ENCODE measurements around the gene KYNU.

The KYNU gene

DNA sequence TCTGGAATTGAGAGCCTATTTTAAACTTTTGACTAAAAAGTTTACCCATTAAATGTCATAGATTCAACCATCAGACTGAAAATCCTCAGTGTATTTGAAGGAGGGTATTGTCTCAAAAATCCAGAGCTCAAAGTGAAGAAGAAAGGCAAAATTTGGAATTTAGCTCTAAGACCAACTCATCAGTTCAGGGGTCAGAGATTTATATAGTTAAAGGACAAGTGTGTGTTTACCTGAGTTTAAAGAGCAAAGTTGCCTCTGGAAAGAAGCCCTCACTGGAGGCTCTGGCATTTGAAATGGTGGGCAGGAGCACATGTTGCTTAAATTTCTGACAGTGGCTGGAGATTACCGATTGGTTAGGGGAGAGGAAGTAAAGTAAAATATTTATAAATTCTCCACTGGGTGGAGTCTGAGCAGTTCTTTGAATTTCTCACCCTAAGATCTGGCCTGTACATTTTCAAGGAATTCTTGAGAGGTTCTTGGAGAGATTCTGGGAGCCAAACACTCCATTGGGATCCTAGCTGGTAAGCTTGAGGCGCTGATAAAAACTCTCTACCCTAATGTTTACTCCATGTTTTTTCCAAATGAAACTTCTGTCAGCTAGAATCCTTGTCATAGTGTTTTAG lies at the start of gene KYNU:
Gene KYNU, plus strand, starts transcription at position 449 of the 623 bp plus-strand sequence. CDS start 7,704 bp downstream, outside the sequence.
- TF ChIP-seq GATA2 (IDR thresholded peaks at IDR 0.05; ENCODE audit: low read depth, low read length) (no peak), GATA3 (IDR thresholded peaks at IDR 0.05; ENCODE audit: low read depth, low read length) (no peak)

DNA sequence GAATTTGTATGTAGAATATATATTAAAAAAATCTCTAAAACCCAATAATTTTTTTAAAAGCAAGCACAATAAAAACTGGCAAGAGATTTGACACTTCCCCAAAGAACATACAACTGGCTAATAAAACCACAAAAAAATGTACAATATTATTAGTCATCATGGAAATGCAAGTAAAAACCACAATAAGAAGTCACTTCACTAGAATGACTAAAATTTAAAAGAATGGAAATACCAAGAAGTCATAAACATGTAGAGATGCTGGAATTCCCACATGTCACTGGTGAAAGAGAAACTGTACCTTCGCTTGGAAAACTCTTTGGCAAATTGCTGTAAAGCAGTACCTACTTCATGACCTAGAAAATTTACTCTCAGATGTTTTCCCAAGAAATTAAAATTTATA lies 43.4 kb upstream of the KYNU start:
- TF ChIP-seq GATA3 (IDR thresholded peaks at IDR 0.05; ENCODE audit: low read depth, low read length) (no peak), GATA2 (IDR thresholded peaks at IDR 0.05; ENCODE audit: low read depth, low read length) (no peak)

DNA sequence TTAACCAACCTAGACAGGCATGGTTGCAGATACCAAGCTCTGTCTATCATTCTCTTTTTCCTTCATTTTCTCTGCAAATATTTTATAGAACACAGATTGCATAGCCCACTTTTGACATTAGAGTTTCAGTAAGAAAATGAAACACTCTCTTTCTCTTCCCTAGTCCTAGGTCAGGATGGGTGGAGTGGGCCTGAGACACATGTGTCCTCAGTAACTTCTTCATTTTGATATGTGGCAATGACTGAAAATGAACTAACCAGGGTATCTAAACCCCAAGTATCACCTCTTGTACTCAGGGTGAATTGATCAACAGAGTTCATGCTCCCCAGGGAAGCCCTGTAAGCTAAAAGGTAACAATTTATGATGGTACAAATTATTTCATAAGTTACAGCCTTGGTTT lies 37.0 kb upstream of the KYNU start:
- no peak for TF ChIP-seq GATA3 (IDR thresholded peaks at IDR 0.05; ENCODE audit: low read depth, low read length)
- no peak for TF ChIP-seq GATA2 (IDR thresholded peaks at IDR 0.05; ENCODE audit: low read depth, low read length)

DNA sequence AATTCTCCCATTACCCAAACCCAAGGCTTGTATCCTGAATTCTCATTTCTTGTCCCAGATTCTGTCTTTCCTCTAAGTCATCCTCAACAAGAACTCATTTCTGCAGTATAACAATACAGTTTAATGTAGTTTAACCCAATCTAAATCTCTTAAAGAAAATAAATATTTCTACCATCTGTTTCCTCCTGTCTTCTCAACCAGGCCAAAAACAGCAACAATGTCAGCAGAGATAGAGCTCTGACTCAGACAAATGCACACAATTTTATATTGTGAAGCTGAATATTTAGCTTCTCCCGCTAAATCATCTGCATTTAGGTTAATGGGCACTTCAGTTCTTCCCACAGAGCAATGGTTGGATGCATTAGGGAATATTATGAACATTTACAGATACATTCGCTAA lies 35.7 kb upstream of the KYNU start:
- TF ChIP-seq GATA3 (IDR thresholded peaks at IDR 0.05; ENCODE audit: low read depth, low read length), result no peak
- TF ChIP-seq GATA2 (IDR thresholded peaks at IDR 0.05; ENCODE audit: low read depth, low read length), result no peak

DNA sequence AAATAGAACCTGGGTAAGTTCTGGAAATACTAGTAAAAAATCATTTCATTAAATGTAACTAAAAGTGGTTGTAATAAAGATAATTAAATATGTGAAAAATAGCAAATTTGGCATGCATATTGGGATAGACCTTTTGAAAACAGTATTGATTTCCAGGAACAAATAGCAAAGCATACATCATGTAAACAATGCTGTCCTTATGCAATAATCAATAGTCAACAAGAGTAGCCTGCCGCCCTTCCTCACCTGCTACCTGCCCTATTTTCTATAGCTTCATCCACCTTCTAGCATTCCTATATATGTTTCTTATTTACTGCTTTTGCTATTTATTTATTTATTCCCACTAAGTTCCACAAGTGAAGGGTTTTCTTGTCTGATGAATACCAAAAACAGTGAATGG lies 35.1 kb upstream of the KYNU start:
- TF ChIP-seq GATA3 (IDR thresholded peaks at IDR 0.05; ENCODE audit: low read depth, low read length) (no peak), GATA2 (IDR thresholded peaks at IDR 0.05; ENCODE audit: low read depth, low read length) (no peak)

DNA sequence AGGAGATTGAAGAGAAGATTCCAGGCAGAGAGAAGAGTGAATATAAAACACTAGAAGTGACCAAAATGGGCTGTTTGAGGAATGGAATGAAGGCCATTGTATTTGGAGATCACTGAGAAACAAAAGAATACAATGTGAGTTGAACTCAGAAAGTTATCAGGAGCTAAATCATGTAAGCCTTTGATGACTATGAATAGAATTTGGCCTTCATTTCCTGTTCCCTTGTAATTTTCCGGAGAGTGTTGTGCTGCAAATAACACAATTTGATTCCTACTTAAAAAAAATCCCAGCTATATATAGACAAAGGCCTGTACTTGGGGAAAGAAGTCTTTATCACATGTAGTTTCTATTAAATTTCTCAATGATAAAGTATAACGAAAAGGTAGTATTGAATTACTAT lies 33.7 kb upstream of the KYNU start:
- TF ChIP-seq GATA2 (IDR thresholded peaks at IDR 0.05; ENCODE audit: low read depth, low read length) (no peak), GATA3 (IDR thresholded peaks at IDR 0.05; ENCODE audit: low read depth, low read length) (no peak)

DNA sequence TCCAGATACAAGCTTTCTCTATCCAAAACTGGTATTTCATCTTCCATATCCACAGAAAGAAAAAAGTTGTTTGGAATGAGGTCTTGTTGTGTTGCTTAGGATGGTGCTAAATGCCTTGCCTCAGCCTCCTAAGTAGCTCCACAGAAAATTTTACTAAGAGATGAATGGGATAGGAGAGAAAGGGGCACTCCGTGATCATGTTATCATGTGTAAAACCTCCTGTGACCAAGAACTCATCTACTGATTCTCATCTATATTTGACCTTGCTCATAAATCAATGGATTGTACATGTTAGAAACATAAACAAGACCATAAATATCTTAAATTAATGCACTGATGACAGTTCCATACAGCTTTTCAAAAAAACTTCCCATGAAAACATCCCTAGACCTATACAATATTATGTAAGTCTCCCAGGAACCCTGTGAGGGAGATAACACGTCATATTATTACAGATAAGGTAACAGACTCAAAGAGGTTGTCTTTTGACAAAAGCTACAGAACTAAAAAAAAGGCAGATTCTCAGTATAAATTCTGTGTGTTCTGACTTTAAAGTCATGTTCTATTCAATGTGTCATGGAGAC lies 29.3 kb upstream of the KYNU start:
- TF ChIP-seq GATA2 (IDR thresholded peaks at IDR 0.05; ENCODE audit: low read depth, low read length), result no peak
- no peak for TF ChIP-seq GATA3 (IDR thresholded peaks at IDR 0.05; ENCODE audit: low read depth, low read length)

DNA sequence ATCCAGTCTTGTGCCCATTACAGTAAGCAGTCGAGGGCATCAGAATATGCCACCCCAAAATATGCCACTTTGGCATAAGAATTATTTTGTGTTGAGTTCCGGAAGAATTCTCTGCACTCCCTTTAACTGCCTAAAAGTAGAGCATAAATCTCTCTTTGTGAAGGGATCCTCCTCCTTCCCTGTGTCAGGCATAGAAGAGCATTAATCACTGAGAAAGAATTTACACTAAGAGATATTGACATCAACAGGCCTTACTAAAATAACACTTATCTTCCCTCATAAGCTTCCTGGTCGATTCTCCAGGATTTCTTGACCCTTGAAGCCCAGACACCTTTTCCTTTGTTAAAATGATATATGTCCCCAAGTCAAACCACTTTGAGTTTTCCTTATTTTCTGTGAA lies 27.6 kb upstream of the KYNU start:
- TF ChIP-seq GATA2 (IDR thresholded peaks at IDR 0.05; ENCODE audit: low read depth, low read length) (no peak), GATA3 (IDR thresholded peaks at IDR 0.05; ENCODE audit: low read depth, low read length) (no peak)

DNA sequence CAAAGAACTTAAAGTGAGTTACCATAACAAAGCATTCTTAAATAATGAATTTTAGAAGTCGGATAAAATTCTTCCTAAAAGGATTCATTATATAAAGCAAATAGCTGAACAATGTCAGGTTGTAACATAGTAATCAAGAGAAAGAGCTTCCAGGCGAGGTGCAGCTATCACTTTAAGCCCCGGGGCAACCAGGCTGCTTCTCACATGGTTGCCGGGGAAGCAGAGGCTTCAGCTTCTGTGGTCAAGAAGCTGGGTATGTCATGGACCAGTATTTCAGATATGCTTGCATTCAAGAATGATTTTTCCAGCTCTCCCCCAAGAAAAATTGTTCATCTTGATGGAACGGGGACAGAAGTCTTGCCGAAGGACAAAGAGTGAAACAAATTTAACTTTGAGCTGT lies 23.6 kb upstream of the KYNU start:
- TF ChIP-seq GATA2 (IDR thresholded peaks at IDR 0.05; ENCODE audit: low read depth, low read length), result no peak
- TF ChIP-seq GATA3 (IDR thresholded peaks at IDR 0.05; ENCODE audit: low read depth, low read length), result no peak

DNA sequence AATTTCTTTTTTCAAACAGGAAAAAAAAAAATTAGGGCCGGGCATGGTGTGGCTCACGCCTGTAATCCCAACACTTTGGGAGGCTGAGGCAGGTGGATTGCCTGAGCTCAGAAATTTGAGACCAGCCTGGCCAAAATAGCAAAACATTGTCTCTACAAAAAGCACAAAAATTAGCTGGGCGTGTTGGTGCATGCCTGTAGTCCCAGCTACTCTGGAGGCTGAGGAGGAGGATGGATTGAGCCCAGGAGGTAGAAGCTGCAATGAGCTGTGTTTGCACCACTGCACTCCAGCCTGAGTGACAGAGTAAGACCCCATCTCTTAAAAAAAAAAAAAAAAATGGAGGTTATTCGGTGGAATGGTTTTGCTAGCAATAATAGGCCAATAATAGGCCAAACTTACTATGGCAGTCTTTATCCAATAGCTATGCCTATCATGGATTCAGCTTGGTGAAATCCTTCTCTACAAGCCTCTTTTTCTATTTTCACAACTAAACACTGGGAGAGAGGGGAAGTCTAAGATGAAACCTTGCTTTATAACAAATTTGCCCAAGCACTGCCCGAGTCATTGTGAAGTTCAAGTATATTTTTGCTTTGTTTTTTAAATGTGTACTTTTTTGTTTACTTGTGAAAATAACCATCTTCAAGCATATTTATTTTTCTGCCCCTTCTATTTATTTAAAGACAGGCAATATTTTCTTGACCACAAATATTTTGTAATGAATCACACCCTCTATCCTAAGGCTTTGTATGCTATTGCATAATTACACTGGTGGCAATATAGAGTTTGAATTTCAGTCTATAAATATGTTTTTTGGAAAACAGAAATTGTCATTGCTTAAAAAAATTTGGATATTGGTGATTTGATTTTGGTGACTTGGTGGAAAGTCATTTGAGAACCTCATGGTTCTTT lies 20.0 kb upstream of the KYNU start:
- TF ChIP-seq GATA2 (IDR thresholded peaks at IDR 0.05; ENCODE audit: low read depth, low read length), result no peak
- no peak for TF ChIP-seq GATA3 (IDR thresholded peaks at IDR 0.05; ENCODE audit: low read depth, low read length)

DNA sequence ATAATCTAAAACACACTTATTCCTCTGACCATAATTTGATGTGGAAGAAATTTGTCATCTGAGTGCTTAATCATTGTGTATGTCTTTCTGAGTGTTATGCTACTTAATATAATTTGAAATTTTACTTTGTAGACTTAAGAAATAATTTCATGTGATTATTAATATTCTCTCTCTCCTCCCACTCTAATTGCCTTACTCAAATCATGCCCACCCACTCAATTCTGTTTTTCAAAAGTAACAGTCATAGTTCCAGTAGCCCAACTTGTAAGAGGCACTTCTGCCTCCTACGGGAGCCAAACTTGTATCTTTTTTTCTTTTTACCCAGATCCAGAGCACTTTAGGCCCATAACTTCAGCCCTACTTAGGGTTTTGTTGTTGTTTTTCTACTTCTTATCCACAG lies 18.5 kb upstream of the KYNU start:
- TF ChIP-seq GATA2 (IDR thresholded peaks at IDR 0.05; ENCODE audit: low read depth, low read length), result no peak

DNA sequence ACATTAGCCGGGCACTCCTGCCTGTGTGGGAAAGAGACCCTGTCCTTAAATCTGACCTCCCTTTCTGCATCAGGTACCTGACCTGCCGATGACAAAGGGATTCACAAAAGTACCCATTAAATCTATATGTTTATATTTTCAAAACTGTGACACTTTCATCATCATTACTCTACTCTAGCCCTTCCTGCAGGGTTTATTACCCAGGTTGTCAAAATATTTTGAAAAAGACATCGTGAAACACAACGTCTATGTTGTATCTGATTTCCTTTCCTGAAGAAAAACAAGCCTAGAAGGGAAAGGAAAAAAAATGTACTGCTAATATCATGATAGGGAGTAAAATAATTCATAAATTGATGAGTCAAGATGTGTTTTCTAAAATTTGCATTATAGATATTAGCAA lies 15.2 kb upstream of the KYNU start:
- TF ChIP-seq GATA2 (IDR thresholded peaks at IDR 0.05; ENCODE audit: low read depth, low read length) (no peak), GATA3 (IDR thresholded peaks at IDR 0.05; ENCODE audit: low read depth, low read length) (no peak)

DNA sequence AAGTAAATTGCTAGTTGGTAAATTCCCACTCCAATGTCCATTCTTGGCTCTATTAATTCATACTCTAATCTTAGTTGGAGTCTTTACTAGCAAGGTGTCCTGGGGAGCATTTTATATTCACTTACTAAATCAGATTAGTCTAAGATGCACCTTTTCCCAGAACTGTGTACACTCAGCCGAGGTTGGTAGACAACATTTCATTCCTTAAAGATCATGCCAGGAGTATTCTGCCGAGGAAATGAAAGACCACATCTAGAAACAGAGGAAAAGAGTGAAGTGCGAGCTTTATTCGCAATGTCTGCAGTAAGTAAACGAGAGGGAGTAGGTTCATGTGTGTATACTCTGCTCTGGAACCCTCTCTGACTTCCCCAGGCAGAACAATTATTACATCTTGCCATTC lies 14.6 kb upstream of the KYNU start:
- TF ChIP-seq GATA3 (IDR thresholded peaks at IDR 0.05; ENCODE audit: low read depth, low read length) (no peak), GATA2 (IDR thresholded peaks at IDR 0.05; ENCODE audit: low read depth, low read length) (no peak)

DNA sequence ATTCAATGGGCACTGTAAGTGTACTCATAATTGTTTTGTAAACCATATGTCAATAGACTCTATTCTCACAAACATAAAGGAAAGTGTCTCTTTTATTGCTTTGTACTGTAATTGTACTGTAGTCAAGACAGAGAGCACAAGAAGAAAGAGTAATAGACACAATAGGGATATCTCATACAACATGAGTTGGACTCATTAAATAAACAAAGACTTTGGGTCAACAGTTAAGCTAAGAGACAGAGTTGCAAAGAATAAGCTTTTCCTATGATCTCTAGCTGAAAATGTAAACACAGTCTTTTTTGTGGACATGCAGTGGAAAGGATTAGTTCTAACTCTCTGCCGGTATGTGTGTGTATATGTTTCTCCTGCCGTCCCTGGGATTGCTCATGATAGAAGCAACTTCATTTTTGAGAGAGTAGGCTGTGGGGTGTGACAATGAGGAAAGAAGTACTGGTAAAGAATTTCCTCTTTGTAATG lies 13.9 kb upstream of the KYNU start:
- TF ChIP-seq GATA3 (IDR thresholded peaks at IDR 0.05; ENCODE audit: low read depth, low read length) (no peak), GATA2 (IDR thresholded peaks at IDR 0.05; ENCODE audit: low read depth, low read length) (no peak)

DNA sequence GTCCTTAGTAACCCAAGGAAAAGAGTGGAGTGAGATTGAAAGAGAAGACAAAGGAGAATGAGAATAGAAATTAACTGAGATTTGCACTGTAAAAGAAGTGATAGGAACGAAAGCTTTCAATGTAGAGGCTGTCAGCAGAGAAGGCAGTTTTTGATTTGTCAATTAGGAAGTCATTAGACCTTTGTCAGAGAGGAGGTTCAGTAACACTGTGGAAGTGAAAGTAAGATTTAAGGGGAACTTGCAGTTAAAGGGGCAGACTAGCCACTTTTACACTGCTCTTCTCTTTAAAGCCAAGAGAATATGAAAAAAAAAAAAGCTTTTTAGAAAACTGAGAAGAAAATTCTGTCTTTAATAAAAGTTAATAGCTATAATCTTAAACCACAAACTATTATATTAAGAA lies 11.5 kb upstream of the KYNU start:
- TF ChIP-seq GATA2 (IDR thresholded peaks at IDR 0.05; ENCODE audit: low read depth, low read length) (no peak), GATA3 (IDR thresholded peaks at IDR 0.05; ENCODE audit: low read depth, low read length) (no peak)

Measured in SH-SY5Y (cell line).